ENCODE measurements around the gene ABHD14A.
A peak's percentile ranks its signal among the peaks of the same experiment; 100 is the strongest.
"Not testable (repeated sequence)": the region's sequence is repeated elsewhere in the genome, so short reads cannot be mapped to it uniquely, and the experiment has no call there.

ABHD14A gene

GRCh38 chr3:51974277-51974962 lies 444 bp upstream of the ABHD14A start:
- FAIRE-seq = no peak

- FAIRE-seq = no peak
Observed at GRCh38 chr3:51975852-51976549, 1.1 kb downstream of the ABHD14A start.

GRCh38 chr3:51977446-51978142 lies 2.7 kb downstream of the ABHD14A start:
- no peak for FAIRE-seq

GRCh38 chr3:51978143-51978502 lies 3.3 kb downstream of the ABHD14A start:
- FAIRE-seq = no peak

GRCh38 chr3:51980253-51980652 lies 5.4 kb downstream of the ABHD14A start:
- FAIRE-seq = no peak

GRCh38 chr3:51982352-51982837 lies 7.5 kb downstream of the ABHD14A start:
- no peak for FAIRE-seq

GRCh38 chr3:51982838-51983577 lies 8.1 kb downstream of the ABHD14A start, which contains the start of gene ACY1:
Gene ACY1, plus strand, starts transcription at chr3:51983535. Its CDS starts 530 bp downstream, at chr3:51984065.
- no peak for FAIRE-seq

- FAIRE-seq = no peak
Observed at GRCh38 chr3:51983578-51984268, 8.9 kb downstream of the ABHD14A start.

GRCh38 chr3:51984269-51984647 lies 9.4 kb downstream of the ABHD14A start:
- FAIRE-seq = no peak

GRCh38 chr3:51985063-51985462 lies 10.2 kb downstream of the ABHD14A start:
- no peak for FAIRE-seq

- FAIRE-seq = no peak
Observed at GRCh38 chr3:51986010-51986947, 11.4 kb downstream of the ABHD14A start.

GRCh38 chr3:51987568-51987967 lies 12.7 kb downstream of the ABHD14A start:
- no peak for FAIRE-seq

- FAIRE-seq = no peak
Observed at GRCh38 chr3:51988286-51989146, 13.7 kb downstream of the ABHD14A start.

GRCh38 chr3:51990501-51990971 lies 15.7 kb downstream of the ABHD14A start:
- not testable (repeated sequence) for FAIRE-seq

GRCh38 chr3:51992017-51992682 lies 17.3 kb downstream of the ABHD14A start:
- no peak for FAIRE-seq

GRCh38 chr3:51993657-51994056 lies 18.8 kb downstream of the ABHD14A start:
- not testable (repeated sequence) for FAIRE-seq

- no peak for FAIRE-seq
Observed at GRCh38 chr3:51994530-51994929, 19.7 kb downstream of the ABHD14A start.

GRCh38 chr3:51995346-51996163 lies 20.7 kb downstream of the ABHD14A start, which contains the start of gene RPL29:
Gene RPL29, minus strand, starts transcription at chr3:51995895. Its CDS starts 434 bp downstream, at chr3:51995461.
- peak; percentile 95 for FAIRE-seq
